Measurements from ENCODE around the gene TNNC2. TPM values are rescaled to one million over a fixed set of nuclear protein-coding genes. Genes with fewer than 3 reads are reported as not detected.

Gene TNNC2
- total and polyA plus RNA-seq, 2 of the 13 experiments (the other 11 are each of a cell fraction or from before 2014, with no cell fraction given): 1.8 to 4.7 TPM

- DNase-seq (ENCODE audit: low spot score): no peak
- no peak overlapping the region for H3K4me2 ChIP-seq (ENCODE audit: low read depth, low read length)
- H4K20me1 ChIP-seq (ENCODE audit: insufficient read depth, low read length): no peaks in the 10 kb centered on the region
- no peak for TF ChIP-seq DPF2 (CRISPR knock-in tag; IDR thresholded peaks at IDR 0.05; ENCODE audit: borderline replicate concordance, low read depth)
- TF ChIP-seq MNT (IDR thresholded peaks at IDR 0.05): no peak
- no peak for TF ChIP-seq NCOA1 (CRISPR knock-in tag; IDR thresholded peaks at IDR 0.05)
- no peak for TF ChIP-seq ZSCAN21 (CRISPR knock-in tag; IDR thresholded peaks at IDR 0.05; ENCODE audit: borderline replicate concordance)
- TF ChIP-seq ZNF543 (CRISPR knock-in tag; IDR thresholded peaks at IDR 0.05): no peak
- 0 out of 2 replicates have a peak, but pooled peaks have one; percentile 26 for TF ChIP-seq FOSL2 (CRISPR knock-in tag; IDR thresholded peaks at IDR 0.05)
- no peak for TF ChIP-seq ZNF770 (CRISPR knock-in tag; IDR thresholded peaks at IDR 0.05)
- no peaks in the 10 kb centered on the region for H3K9me3 ChIP-seq (ENCODE audit: low read length)
- WGBS (ENCODE audit: low lambda C conversion rate): 7% methylated on average over 8 of the region's 8 CpGs
- POLR2A ChIA-PET: interaction anchor here (1.1 kb wide), 1 partner anchor 9 kb away, joined by 3 read pairs; no protein-coding TSS in a partner anchor
- ATAC-seq: no peak
- H2AFZ ChIP-seq (ENCODE audit: low read length): no peak overlapping the region
- CTCF ChIA-PET (ENCODE audit: low intra/inter-chr PET ratio, low total read pairs): no interaction called here
- in situ Hi-C loops (cut with HindIII; ENCODE audit: extremely low pct_ligation_motif_present, low pct_unique_long_range_greater_than_20kb): loop anchor here (25.0 kb wide), 1 partner anchor 583 kb away; no protein-coding TSS in a partner anchor
- peaks cover 13% of the 10 kb centered on the region for H3K4me1 ChIP-seq (ENCODE audit: insufficient read depth, low read length)
- H3K27ac ChIP-seq (ENCODE audit: extremely low read length, insufficient read depth, low read length): no peak overlapping the region
- peaks cover 2 to 15% of the 10 kb centered on the region in 2 experiments; a peak in 3 of 5 replicates for H3K27me3 ChIP-seq (ENCODE audit: control insufficient read depth in 1 of 2, insufficient read depth in 2 of 2, low read length in 2 of 2)
- FAIRE-seq: no peak
- H3K9ac ChIP-seq (ENCODE audit: insufficient read depth, low read depth, low read length): no peak overlapping the region
- no TSS peak for BruUV-seq (replicated peaks)
- no peaks in the 10 kb centered on the region for H3K79me2 ChIP-seq (ENCODE audit: insufficient read depth, low read length)
- no peak overlapping the region for H3K4me3 ChIP-seq (replicated peaks in 1 of 3; ENCODE audit: insufficient read depth in 1 of 3, low read depth in 2 of 3, low read length in 3 of 3)
- intact Hi-C loops (cut with micrococcal nuclease; ENCODE audit: unreplicated experiment): no loop called here
- no peaks in the 10 kb centered on the region for H3K36me3 ChIP-seq (replicated peaks in 1 of 2; ENCODE audit: control insufficient read depth in 1 of 2, insufficient read depth in 2 of 2, low read length in 2 of 2)
Measured at GRCh38 chr20:45779011-45779915, 47.8 kb downstream of the TNNC2 start.
